Muscle layer of duodenum (tissue), 2 donors: ENCODE data around the gene FSTL4.

Experiments used
- H3K27ac ChIP-seq: one replicate; pipeline ENCODE4 v1.7.0; 2013; ENCODE audit warnings: mild to moderate bottlenecking, low read length
- H3K27me3 ChIP-seq: one replicate; pipeline ENCODE4 v1.7.0; 2013; ENCODE audit warnings: low read depth, mild to moderate bottlenecking, control low read depth, low read length
- H3K36me3 ChIP-seq, 2 donors: one replicate each; pipeline ENCODE4 v1.7.0; 2013; ENCODE audit warnings: low read length in 2 of 2, control low read depth in 1 of 2, mild to moderate bottlenecking in 1 of 2; ENCODE audit not compliant: insufficient read depth in 2 of 2, control insufficient read depth in 1 of 2
- H3K4me1 ChIP-seq, 2 donors: one replicate each; pipeline ENCODE4 v1.7.0; 2013; ENCODE audit warnings: low read length in 2 of 2, mild to moderate bottlenecking in 2 of 2, control low read depth in 1 of 2, moderate library complexity in 1 of 2; ENCODE audit not compliant: insufficient read depth in 2 of 2, control insufficient read depth in 1 of 2
- H3K4me3 ChIP-seq, 2 donors: one replicate each; pipeline ENCODE4 v1.7.0; 2013; ENCODE audit warnings: low read length in 2 of 2, low read depth in 1 of 2, mild to moderate bottlenecking in 1 of 2
- H3K9me3 ChIP-seq, 2 donors: one replicate each; pipeline ENCODE4 v1.7.0; 2013; ENCODE audit warnings: low read length in 2 of 2, control low read depth in 1 of 2, mild to moderate bottlenecking in 1 of 2; ENCODE audit not compliant: control insufficient read depth in 1 of 2
- donor health status: healthy.

The FSTL4 gene

GRCh38 chr5:133405275-133406034 is 206.9 kb downstream of the FSTL4 start:
- Histone ChIP-seq H3K4me1 (no peaks in the 10 kb centered on the region), H3K27ac (no peak overlapping the region), H3K4me3 (no peak overlapping the region), H3K27me3 (no peaks in the 10 kb centered on the region), H3K36me3 (no peaks in the 10 kb centered on the region), H3K9me3 (no peaks in the 10 kb centered on the region)

GRCh38 chr5:133404724-133405123 is 207.6 kb downstream of the FSTL4 start:
- Histone ChIP-seq H3K4me3 (no peak overlapping the region), H3K36me3 (no peaks in the 10 kb centered on the region), H3K27ac (no peak overlapping the region), H3K27me3 (no peaks in the 10 kb centered on the region), H3K4me1 (no peaks in the 10 kb centered on the region), H3K9me3 (no peaks in the 10 kb centered on the region)

- Histone ChIP-seq H3K4me3 (no peak overlapping the region), H3K9me3 (no peaks in the 10 kb centered on the region), H3K27me3 (no peaks in the 10 kb centered on the region), H3K27ac (no peak overlapping the region), H3K36me3 (no peaks in the 10 kb centered on the region), H3K4me1 (no peaks in the 10 kb centered on the region)
Observed at GRCh38 chr5:133403741-133404364, 208.5 kb downstream of the FSTL4 start.

- no peaks in the 10 kb centered on the region for H3K27me3 ChIP-seq
Observed at GRCh38 chr5:133402775-133403174, 209.6 kb downstream of the FSTL4 start.

GRCh38 chr5:133401731-133402347 is 210.5 kb downstream of the FSTL4 start:
- Histone ChIP-seq H3K36me3 (no peaks in the 10 kb centered on the region), H3K27me3 (no peaks in the 10 kb centered on the region), H3K9me3 (no peaks in the 10 kb centered on the region), H3K4me1 (no peaks in the 10 kb centered on the region), H3K27ac (no peak overlapping the region), H3K4me3 (no peak overlapping the region)

More at GRCh38 chr5:133402775-133403174, 209.6 kb downstream of the FSTL4 start:
- H3K27ac ChIP-seq, result no peak overlapping the region
- H3K4me1 ChIP-seq, result no peaks in the 10 kb centered on the region
- no peaks in the 10 kb centered on the region for H3K36me3 ChIP-seq
- no peak overlapping the region for H3K4me3 ChIP-seq
- H3K9me3 ChIP-seq, result no peaks in the 10 kb centered on the region

- no peaks in the 10 kb centered on the region for H3K36me3 ChIP-seq
- H3K9me3 ChIP-seq, result no peaks in the 10 kb centered on the region
- no peak overlapping the region for H3K4me3 ChIP-seq
- no peak overlapping the region for H3K27ac ChIP-seq
- no peaks in the 10 kb centered on the region for H3K4me1 ChIP-seq
- H3K27me3 ChIP-seq, result no peaks in the 10 kb centered on the region
Observed at GRCh38 chr5:133400831-133401351, 211.4 kb downstream of the FSTL4 start.

GRCh38 chr5:133400120-133400519 is 212.2 kb downstream of the FSTL4 start:
- Histone ChIP-seq H3K27me3 (no peaks in the 10 kb centered on the region), H3K27ac (no peak overlapping the region), H3K36me3 (no peaks in the 10 kb centered on the region), H3K4me3 (no peak overlapping the region), H3K9me3 (no peaks in the 10 kb centered on the region), H3K4me1 (no peaks in the 10 kb centered on the region)

- H3K9me3 ChIP-seq, result no peaks in the 10 kb centered on the region
- H3K4me1 ChIP-seq, result no peaks in the 10 kb centered on the region
- H3K27ac ChIP-seq, result no peak overlapping the region
- no peak overlapping the region for H3K4me3 ChIP-seq
- H3K36me3 ChIP-seq, result no peaks in the 10 kb centered on the region
- no peaks in the 10 kb centered on the region for H3K27me3 ChIP-seq
Observed at GRCh38 chr5:133399247-133399891, 213.0 kb downstream of the FSTL4 start.

GRCh38 chr5:133398646-133399101 is 213.7 kb downstream of the FSTL4 start:
- no peaks in the 10 kb centered on the region for H3K27me3 ChIP-seq
- no peak overlapping the region for H3K4me3 ChIP-seq
- no peaks in the 10 kb centered on the region for H3K4me1 ChIP-seq
- no peak overlapping the region for H3K27ac ChIP-seq
- H3K9me3 ChIP-seq, result no peaks in the 10 kb centered on the region
- no peaks in the 10 kb centered on the region for H3K36me3 ChIP-seq

- H3K27me3 ChIP-seq, result no peaks in the 10 kb centered on the region
- H3K36me3 ChIP-seq, result no peaks in the 10 kb centered on the region
- no peak overlapping the region for H3K4me3 ChIP-seq
- no peaks in the 10 kb centered on the region for H3K9me3 ChIP-seq
- no peaks in the 10 kb centered on the region for H3K4me1 ChIP-seq
- no peak overlapping the region for H3K27ac ChIP-seq
Observed at GRCh38 chr5:133397990-133398645, 214.2 kb downstream of the FSTL4 start.

GRCh38 chr5:133397348-133397747 is 215.0 kb downstream of the FSTL4 start:
- H3K27ac ChIP-seq, result no peak overlapping the region
- no peaks in the 10 kb centered on the region for H3K27me3 ChIP-seq
- no peaks in the 10 kb centered on the region for H3K9me3 ChIP-seq
- H3K4me3 ChIP-seq, result no peak overlapping the region
- H3K36me3 ChIP-seq, result no peaks in the 10 kb centered on the region
- no peaks in the 10 kb centered on the region for H3K4me1 ChIP-seq
